HG03103 (cell line): Measurements from ENCODE around the gene SPATA13.

ENCODE experiments used
- ATAC-seq: cut with Tn5 transposase; IDR thresholded peaks from one replicate; pipeline ENCODE4 v1.9.1; 2021; ENCODE audit warnings: low read depth; ENCODE audit not compliant: unreplicated experiment

The SPATA13 gene

DNA sequence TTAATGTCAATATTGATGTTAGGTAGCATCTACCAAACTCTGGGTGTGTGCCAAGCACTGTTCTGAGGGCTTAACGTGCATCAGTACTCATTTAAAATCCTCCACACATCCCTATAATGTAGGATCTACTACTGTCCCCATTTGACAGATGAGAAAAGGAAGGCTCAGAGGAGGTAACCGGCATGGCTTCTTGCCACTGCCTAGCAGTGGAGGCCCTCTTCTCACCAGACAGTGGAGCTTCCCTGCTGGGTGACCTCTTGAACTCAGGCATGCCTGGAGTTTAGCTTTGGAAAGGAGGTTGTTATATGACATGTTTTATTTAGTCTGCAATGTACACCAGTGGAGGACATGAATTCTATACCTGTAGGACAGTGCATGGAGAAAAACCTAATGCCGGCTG is 2.1 kb downstream of the SPATA13 start:
- ATAC-seq = no peak

DNA sequence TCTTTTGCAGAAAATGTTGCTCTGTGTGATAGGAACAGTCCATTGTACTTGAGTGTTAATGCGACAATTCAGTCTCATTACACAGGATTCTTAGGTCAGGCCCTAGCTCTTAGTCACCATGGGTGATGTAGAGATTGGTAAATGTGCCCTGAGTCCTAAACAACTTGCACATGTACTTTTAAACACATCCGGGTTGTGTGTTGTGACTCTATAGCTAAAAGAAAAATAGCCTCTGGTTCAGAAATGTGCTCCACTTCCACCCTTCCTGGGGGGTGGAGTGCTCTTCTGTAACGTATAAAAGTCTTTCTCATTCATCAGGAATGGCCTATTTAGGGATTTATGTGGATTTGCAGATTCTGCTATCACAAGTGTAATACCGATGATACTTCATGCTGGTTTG is 5.2 kb downstream of the SPATA13 start:
- no peak for ATAC-seq

DNA sequence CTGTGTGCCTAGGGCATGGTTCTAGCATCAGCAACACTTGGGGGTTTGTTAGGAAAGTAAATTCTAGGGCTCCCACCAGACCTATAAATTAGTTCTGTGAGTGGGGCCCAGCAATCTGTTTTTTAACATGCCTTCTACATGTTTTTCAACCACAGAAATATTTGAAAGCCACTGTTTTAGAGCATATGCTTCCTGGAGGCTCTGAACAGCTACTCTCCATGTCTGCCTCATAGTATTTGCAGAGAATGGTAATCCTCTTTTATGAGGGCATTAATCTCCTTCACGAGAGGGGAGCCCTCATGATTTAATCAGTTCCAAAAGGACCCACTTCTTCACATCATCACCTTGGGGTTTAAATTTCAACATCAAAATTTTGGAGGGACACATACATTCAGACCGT is 6.0 kb downstream of the SPATA13 start:
- no peak for ATAC-seq

- ATAC-seq = no peak
Measured at GRCh38 chr13:24167666-24168391, 7.3 kb downstream of the SPATA13 start.

- ATAC-seq = no peak
Measured at GRCh38 chr13:24168392-24168750, 7.9 kb downstream of the SPATA13 start.

- no peak for ATAC-seq
Measured at GRCh38 chr13:24168979-24169378, 8.5 kb downstream of the SPATA13 start.

- ATAC-seq = no peak
Measured at GRCh38 chr13:24172071-24172470, 11.6 kb downstream of the SPATA13 start.

- ATAC-seq = no peak
Measured at GRCh38 chr13:24173795-24174194, 13.3 kb downstream of the SPATA13 start.

GRCh38 chr13:24175847-24176246 is 15.3 kb downstream of the SPATA13 start:
- ATAC-seq = no peak

DNA sequence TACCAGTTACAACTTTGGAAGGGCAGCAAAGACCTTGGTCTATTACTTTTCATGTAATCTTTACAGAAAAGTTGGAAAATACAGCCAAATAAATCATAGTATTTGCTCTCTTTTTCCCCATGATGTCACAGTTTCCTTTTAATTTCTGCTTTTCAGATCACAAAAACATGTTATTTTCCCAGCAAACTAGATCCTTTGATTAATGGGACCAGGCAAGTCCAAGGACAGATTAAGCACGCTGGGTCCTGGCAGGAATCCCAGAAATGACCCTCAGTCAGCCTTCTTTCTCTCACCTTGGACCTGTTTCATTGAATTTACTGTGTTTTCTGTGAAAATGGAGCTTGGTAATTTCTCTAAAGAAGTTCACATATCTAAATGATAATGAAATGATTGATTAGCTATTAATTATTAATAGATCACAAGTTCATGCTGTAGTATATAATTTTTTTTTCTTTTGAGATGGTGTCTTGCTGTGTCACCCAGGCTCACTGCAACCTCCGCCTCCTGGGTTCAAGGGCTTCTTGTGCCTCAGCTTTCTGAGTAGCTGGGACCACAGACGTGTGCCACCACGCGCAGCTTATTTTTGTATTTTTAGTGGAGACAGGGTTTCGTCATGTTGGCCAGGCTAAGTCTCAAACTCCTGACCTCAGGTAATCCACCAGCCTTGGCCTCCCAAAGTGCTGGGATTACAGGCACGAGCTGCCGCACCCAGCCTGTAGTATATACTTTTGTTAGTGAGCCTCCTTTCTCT is 16.0 kb downstream of the SPATA13 start:
- ATAC-seq = no peak

DNA sequence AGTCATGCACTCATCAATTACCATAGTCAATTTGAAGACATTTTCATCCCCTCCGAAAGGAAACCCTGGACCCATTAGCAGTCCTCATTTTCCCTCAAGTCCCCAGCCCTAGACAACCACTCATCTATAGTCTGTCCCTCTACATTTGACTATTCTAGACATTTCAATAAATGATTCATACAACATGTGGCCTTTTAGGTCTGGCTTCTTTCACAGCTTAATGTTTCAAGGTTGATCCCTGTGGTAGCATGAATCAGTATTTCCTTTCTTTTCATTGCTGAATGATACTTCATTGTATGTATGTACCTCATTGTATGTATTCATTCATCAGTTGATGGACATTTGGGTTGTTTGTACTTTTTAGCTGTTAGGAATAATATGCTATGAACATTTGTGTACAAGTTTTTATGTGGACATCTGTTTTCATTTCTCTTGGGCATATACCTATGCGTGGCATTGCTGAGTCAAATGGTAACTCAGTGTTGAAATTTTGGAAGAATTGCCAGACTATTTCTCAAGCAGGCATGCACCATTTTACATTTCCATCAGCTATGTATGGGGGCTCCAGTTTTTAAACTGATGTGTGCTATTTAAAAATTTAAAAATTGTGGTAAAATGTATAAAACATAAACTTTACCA is 18.4 kb downstream of the SPATA13 start:
- ATAC-seq = no peak

DNA sequence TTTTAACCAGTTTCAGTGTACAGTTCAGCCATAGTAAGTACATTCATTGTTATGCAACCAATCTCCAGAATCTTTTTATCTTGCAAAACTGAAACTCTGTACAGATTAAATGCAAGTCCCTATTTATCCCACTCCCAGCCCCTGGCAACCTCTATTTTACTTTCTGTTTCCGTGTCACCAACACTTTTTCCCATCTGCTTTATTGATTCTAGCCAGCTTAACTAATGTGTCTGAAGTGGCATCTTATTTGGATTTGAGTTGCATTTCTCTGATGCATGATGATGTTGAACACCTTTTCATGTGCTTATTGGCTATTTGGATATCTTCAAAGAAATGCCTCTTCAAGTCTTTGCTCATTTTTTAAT is 18.9 kb downstream of the SPATA13 start:
- no peak for ATAC-seq

GRCh38 chr13:24180750-24181377 is 20.3 kb downstream of the SPATA13 start:
- ATAC-seq = no peak

DNA sequence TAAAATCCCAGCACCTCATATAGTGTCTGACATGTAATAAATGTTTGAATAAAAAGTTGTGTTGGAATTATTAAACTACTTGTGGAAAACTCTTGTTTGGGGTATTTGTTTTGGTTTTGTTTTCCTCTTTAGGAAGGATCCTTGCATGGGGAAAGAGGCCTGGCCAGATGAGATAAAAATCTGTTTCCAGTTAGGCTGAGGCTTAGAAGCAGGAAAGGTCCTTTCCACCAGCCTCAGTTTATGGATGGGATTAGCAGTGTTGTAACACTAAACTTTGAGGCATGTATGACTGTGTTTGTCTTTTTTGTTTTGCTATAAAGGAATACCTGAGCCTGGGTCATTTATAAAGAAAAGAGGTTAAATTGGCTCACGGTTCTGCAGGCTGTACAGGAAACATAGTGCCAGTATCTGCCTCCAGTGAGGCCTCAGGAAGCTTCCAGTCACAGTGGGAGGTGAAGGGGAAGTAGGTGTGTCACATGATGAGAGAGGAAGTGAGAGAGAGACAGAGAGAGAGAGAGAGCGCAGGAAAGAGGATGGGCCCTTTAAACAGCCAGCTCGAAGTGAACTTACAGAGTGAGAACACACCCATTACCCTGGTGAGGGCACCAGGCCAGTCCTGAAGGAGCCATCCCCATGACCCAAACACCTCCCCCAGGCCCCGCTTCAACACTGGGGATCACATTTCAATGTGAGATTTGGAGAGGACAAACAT is 21.6 kb downstream of the SPATA13 start:
- ATAC-seq = no peak

DNA sequence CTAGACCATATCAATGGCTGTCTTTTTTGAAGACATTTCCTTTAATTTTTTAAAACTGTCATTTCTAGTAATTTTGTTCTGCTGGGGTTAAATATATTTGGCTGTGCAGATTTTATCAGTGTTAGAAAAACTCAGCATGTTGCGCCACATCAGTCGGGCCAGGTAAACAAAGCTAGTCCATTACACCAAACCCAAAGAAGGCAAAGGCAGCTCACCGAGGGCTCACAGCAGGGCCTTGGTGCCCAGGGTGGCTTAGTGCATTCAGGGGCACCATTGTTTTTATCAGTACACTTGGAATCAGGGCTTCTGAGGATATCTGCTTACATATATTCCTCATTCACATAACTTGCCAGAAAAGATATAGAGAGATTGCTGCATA is 22.2 kb downstream of the SPATA13 start:
- ATAC-seq = no peak

- no peak for ATAC-seq
Measured at GRCh38 chr13:24183741-24184182, 23.2 kb downstream of the SPATA13 start.

- no peak for ATAC-seq
Measured at GRCh38 chr13:24184265-24184841, 23.8 kb downstream of the SPATA13 start.

- ATAC-seq = no peak
Measured at GRCh38 chr13:24184882-24185281, 24.4 kb downstream of the SPATA13 start.

DNA sequence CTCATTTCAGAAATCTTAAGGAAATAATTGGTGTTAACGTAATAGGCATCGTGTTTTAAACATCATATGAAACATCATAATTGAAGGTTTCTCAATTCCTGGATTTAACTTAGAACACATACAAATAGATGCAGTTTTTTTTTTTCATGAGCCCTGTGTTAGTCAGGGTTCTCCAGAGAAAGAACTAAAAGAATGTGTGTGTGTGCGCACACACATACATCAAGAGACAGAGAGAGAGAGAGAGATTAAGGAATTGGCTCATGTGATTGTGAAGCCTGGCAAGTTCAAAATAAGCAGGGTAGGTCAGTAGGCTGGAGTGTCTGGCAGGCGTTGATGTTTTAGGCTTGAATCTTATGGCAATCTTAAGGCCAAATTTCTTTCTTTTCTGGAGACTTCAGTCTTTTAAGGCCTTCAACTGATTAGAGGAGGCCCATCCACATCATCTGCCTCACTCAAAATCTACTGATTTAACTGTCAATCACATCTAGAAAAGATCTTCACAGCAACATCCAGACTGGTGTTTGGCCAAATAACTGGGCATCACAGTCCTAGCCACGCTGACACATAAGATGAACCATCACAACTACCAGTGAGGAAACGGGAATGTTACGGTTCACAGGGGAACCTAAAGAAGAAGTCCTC is 25.2 kb downstream of the SPATA13 start:
- no peak for ATAC-seq

DNA sequence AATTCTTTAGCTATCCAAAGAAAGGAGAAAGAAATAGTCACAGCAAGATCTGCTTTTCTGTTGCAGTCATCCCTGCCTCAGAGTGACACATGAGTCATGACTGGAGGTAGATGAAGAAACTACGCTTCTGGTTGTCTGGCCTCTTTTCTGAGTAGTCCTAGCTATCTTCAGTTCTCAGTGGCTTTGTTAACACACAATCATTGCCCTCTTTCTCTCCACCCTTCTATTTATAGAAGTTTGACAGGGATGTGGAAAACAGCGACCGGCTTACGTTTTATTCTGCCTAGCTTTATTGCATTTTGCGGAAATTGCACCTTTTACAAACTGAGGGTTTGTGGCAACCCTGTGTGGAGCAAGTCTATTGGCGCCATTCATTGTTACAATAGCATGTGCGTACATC is 26.7 kb downstream of the SPATA13 start:
- ATAC-seq = no peak
